Right atrium auricular region (tissue), 2 donors: ENCODE data around the gene PRAMEF20. TPM values are rescaled to one million over a fixed set of nuclear protein-coding genes. Genes with fewer than 3 reads are reported as not detected.
A peak's percentile ranks its signal among the peaks of the same experiment; 100 is the strongest.

Experiments used
- DNase-seq: peaks from one replicate; pipeline ENCODE4 v3.0.0-alpha.2; 2019; ENCODE audit warnings: low spot score
- H3K27ac ChIP-seq, 2 donors: fragments of 200-600 bp; sonication (generic); 1 replicate in 1 of 2; 2 replicates in 1 of 2; pipeline ENCODE4 v1.5.1; 2016 to 2019
- H3K27me3 ChIP-seq, 2 donors: fragments of 200-600 bp; sonication (generic); one replicate each; pipeline versions ENCODE4 v1.5.1 to v1.6.0; 2017 to 2019
- H3K36me3 ChIP-seq: fragments of 200-600 bp; sonication (generic); one replicate; pipeline ENCODE4 v1.5.1; 2016
- H3K4me1 ChIP-seq, 2 donors: fragments of 200-600 bp; sonication (generic); one replicate each; pipeline versions ENCODE4 v1.5.1 to v1.6.0; 2017 to 2019
- H3K4me3 ChIP-seq, 2 donors: fragments of 200-600 bp; sonication (generic); 1 replicate in 1 of 2; 2 replicates in 1 of 2; pipeline ENCODE4 v1.5.1; 2017 to 2019; ENCODE audit warnings: mild to moderate bottlenecking in 1 of 2, moderate library complexity in 1 of 2
- H3K9me3 ChIP-seq, 2 donors: fragments of 200-600 bp; sonication (generic); one replicate each; pipeline ENCODE4 v1.5.1; 2019
- CTCF ChIP-seq, 2 donors: fragments of 200-600 bp; sonication (generic); IDR thresholded peaks; one replicate each; pipeline ENCODE4 v1.5.1; 2019; ENCODE audit warnings: antibody characterized with exemption in 2 of 2
- total RNA-seq, 2 donors: library from RNA; depleted of rRNA; stranded (reverse); fragments of >200 nt; gene quantifications; one replicate each; pipeline ENCODE4 v1.1.0, GENCODE V29; 2016

The PRAMEF20 gene
- total RNA-seq, 2 donors from 2014 or later: not detected

GRCh38 chr1:13469343-13469742, 59.1 kb downstream of the PRAMEF20 start:
- DNase-seq: no peak
- Histone ChIP-seq H3K4me1 (no peaks in the 10 kb centered on the region), H3K4me3 (no peak overlapping the region), H3K27ac (no peak overlapping the region), H3K9me3 (no peaks in the 10 kb centered on the region), H3K36me3 (no peaks in the 10 kb centered on the region), H3K27me3 (no peaks in the 10 kb centered on the region)
- peak in 1 of 2 donors; percentile 50 for TF ChIP-seq CTCF (IDR thresholded peaks at IDR 0.05)

Other genes starting within 250 kb of the PRAMEF20 start
- gene HNRNPCL4, start 244.8 kb upstream of the PRAMEF20 start, total RNA-seq: not detected
- gene PRAMEF9, start 238.6 kb upstream of the PRAMEF20 start, total RNA-seq: not detected
- not detected for gene PRAMEF13, start 209.0 kb upstream of the PRAMEF20 start, total RNA-seq
- not detected for gene PRAMEF18, start 184.3 kb upstream of the PRAMEF20 start, total RNA-seq
- not detected for gene PRAMEF5, start 156.3 kb upstream of the PRAMEF20 start, total RNA-seq
- not detected for gene PRAMEF8, start 125.3 kb upstream of the PRAMEF20 start, total RNA-seq
- gene PRAMEF33, start 106.9 kb upstream of the PRAMEF20 start, total RNA-seq: not detected
- gene PRAMEF15, start 94.9 kb upstream of the PRAMEF20 start, total RNA-seq: not detected
- not detected for gene PRAMEF14, start 63.3 kb upstream of the PRAMEF20 start, total RNA-seq
- gene PRAMEF19, start 38.5 kb upstream of the PRAMEF20 start, total RNA-seq: not detected
- not detected for gene PRAMEF17, start 20.8 kb upstream of the PRAMEF20 start, total RNA-seq
- gene LRRC38, start 103.6 kb downstream of the PRAMEF20 start, total RNA-seq: under 1 TPM in 1 of 2 donors, not detected in 1; 0.98 TPM
- 10 to 100 TPM; 17.3 to 28.9 TPM for gene PDPN, start 173.4 kb downstream of the PRAMEF20 start, total RNA-seq